GM13976 (cell line): Measurements from ENCODE around the gene STPG4.

Source experiments
- DNase-seq: peaks from one replicate; pipeline ENCODE4 v3.0.0; 2012; ENCODE audit warnings: low spot score
- CTCF ChIP-seq: IDR thresholded peaks from 2 replicates; pipeline ENCODE4 v1.5.1; 2012; ENCODE audit warnings: borderline replicate concordance, mild to moderate bottlenecking; ENCODE audit not compliant: insufficient read depth; ENCODE audit errors: extremely low read depth, missing control alignments, control extremely low read depth
- in situ Hi-C: fragments of 300-500 bp; cut with MboI; formaldehyde crosslinking; loops from one replicate; pipeline ENCODE4 v1.12.0; 2022; ENCODE audit warnings: low sequenced_read_pairs, mixed read lengths, inconsistent platforms; ENCODE audit not compliant: unreplicated experiment

The STPG4 gene

GRCh38 chr2:47098953-47099352, 56.2 kb downstream of the STPG4 start:
- peak; percentile 17 for DNase-seq
- no peak for TF ChIP-seq CTCF
- in situ Hi-C loops: no loop called here

- in situ Hi-C loops: no loop called here
- no peak for TF ChIP-seq CTCF
- DNase-seq: no peak
Measured at GRCh38 chr2:47097563-47097962, 57.5 kb downstream of the STPG4 start.

GRCh38 chr2:47096451-47096850, 58.7 kb downstream of the STPG4 start:
- in situ Hi-C loops: no loop called here
- no peak for TF ChIP-seq CTCF
- no peak for DNase-seq

- no peak for TF ChIP-seq CTCF
- in situ Hi-C loops: no loop called here
- no peak for DNase-seq
Measured at GRCh38 chr2:47095349-47096020, 59.6 kb downstream of the STPG4 start.

GRCh38 chr2:47094511-47095142, 60.5 kb downstream of the STPG4 start:
- in situ Hi-C loops: no loop called here
- no peak for DNase-seq

GRCh38 chr2:47093626-47094025, 61.5 kb downstream of the STPG4 start:
- in situ Hi-C loops: no loop called here
- no peak for DNase-seq
- TF ChIP-seq CTCF: no peak

More at GRCh38 chr2:47094511-47095142, 60.5 kb downstream of the STPG4 start:
- no peak for TF ChIP-seq CTCF
